ENCODE results near the gene ZC3H4. TPM values are rescaled to one million over a fixed set of nuclear protein-coding genes. Genes with fewer than 3 reads are reported as not detected.

The ZC3H4 gene
- total RNA-seq, 4 donors from 2014 or later = 11.9 to 26.9 (median 17.5) TPM

GRCh38 chr19:47049307-47049700 lies 64.3 kb downstream of the ZC3H4 start:
- TF ChIP-seq, protein P1, sequence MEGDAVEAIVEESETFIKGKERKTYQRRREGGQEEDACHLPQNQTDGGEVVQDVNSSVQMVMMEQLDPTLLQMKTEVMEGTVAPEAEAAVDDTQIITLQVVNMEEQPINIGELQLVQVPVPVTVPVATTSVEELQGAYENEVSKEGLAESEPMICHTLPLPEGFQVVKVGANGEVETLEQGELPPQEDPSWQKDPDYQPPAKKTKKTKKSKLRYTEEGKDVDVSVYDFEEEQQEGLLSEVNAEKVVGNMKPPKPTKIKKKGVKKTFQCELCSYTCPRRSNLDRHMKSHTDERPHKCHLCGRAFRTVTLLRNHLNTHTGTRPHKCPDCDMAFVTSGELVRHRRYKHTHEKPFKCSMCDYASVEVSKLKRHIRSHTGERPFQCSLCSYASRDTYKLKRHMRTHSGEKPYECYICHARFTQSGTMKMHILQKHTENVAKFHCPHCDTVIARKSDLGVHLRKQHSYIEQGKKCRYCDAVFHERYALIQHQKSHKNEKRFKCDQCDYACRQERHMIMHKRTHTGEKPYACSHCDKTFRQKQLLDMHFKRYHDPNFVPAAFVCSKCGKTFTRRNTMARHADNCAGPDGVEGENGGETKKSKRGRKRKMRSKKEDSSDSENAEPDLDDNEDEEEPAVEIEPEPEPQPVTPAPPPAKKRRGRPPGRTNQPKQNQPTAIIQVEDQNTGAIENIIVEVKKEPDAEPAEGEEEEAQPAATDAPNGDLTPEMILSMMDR (IDR thresholded peaks at IDR 0.05; ENCODE audit: low read depth) = no peak

GRCh38 chr19:47047763-47048405 lies 65.7 kb downstream of the ZC3H4 start:
- TF ChIP-seq, protein P1 (IDR thresholded peaks at IDR 0.05; ENCODE audit: low read depth) = no peak

- TF ChIP-seq, protein P1 (IDR thresholded peaks at IDR 0.05; ENCODE audit: low read depth) = no peak
Observed at GRCh38 chr19:47047272-47047762, 66.3 kb downstream of the ZC3H4 start.

GRCh38 chr19:47045867-47046470 lies 67.6 kb downstream of the ZC3H4 start:
- TF ChIP-seq, protein P1 (IDR thresholded peaks at IDR 0.05; ENCODE audit: low read depth) = no peak

GRCh38 chr19:47044946-47045866 lies 68.4 kb downstream of the ZC3H4 start:
- TF ChIP-seq, protein P1 (IDR thresholded peaks at IDR 0.05; ENCODE audit: low read depth) = no peak

- TF ChIP-seq, protein P1 (IDR thresholded peaks at IDR 0.05; ENCODE audit: low read depth) = no peak
Observed at GRCh38 chr19:47040869-47041268, 72.7 kb downstream of the ZC3H4 start.

Data from subcutaneous adipose tissue (tissue), 4 donors.